ENCODE measurements around the gene ATAT1. TPM values are rescaled to one million over a fixed set of nuclear protein-coding genes. Genes with fewer than 3 reads are reported as not detected.
A peak's percentile ranks its signal among the peaks of the same experiment; 100 is the strongest.
"Not testable (repeated sequence)": the region's sequence is repeated elsewhere in the genome, so short reads cannot be mapped to it uniquely, and the experiment has no call there.

Gene ATAT1
- total RNA-seq, 4 donors from 2014 or later, result 1.9 to 7.8 (median 5.6) TPM

DNA sequence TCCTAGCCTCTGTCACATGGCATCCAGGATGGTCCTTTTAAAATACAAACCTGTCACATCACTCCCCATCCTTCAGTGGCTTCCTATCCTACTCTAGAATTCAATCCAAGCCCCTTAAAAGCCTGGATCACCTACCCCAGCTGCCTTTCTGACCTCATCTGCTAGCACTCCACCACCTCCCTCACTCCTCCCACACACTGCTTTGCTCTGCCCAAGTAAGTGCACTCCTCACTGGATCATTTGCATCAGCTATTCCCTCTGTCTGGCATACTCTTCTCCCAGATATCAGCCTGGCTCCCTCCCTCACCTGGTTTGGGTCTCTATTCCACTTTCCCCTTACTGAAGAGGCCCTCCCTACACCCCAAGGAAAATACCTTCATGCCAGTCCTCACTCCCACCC, 30.8 kb downstream of the ATAT1 start:
- H3K4me3 ChIP-seq (ENCODE audit: low read depth, poor library complexity, severe bottlenecking), result no peak overlapping the region

DNA sequence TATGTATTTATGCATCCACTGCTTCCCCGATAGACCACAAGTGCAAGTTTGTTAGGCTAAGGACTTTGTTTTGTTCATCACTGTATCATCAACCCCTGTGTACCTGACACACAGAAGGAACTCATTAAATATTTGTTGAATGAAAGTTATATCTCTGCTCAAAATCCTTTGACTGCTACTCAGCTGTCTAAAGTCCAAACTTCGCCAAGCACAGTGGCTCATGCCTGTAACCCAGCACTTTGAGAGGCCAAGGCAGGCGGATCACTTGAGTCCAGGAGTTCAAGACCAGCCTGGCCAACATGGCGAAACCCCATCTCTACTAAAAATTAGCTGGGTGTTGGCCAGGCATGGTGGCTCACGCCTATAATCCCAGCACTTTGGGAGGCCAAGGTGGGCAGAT, 31.2 kb downstream of the ATAT1 start:
- H3K4me3 ChIP-seq (ENCODE audit: low read depth, poor library complexity, severe bottlenecking); DNase-seq (ENCODE audit: low spot score in 2 of 2); intact Hi-C loops (cut with DNase I; ENCODE audit: low total_unique reads): not testable (repeated sequence)
- 96 to 97% methylated on average over 5 of the region's 5 CpGs for WGBS, 2 donors

More for the DNA sequence above, 30.8 kb downstream of the ATAT1 start:
- no peak for DNase-seq (ENCODE audit: low spot score in 2 of 2)
- TF ChIP-seq POLR2A (IDR thresholded peaks at IDR 0.05), result no peak
- TF ChIP-seq, protein P1, sequence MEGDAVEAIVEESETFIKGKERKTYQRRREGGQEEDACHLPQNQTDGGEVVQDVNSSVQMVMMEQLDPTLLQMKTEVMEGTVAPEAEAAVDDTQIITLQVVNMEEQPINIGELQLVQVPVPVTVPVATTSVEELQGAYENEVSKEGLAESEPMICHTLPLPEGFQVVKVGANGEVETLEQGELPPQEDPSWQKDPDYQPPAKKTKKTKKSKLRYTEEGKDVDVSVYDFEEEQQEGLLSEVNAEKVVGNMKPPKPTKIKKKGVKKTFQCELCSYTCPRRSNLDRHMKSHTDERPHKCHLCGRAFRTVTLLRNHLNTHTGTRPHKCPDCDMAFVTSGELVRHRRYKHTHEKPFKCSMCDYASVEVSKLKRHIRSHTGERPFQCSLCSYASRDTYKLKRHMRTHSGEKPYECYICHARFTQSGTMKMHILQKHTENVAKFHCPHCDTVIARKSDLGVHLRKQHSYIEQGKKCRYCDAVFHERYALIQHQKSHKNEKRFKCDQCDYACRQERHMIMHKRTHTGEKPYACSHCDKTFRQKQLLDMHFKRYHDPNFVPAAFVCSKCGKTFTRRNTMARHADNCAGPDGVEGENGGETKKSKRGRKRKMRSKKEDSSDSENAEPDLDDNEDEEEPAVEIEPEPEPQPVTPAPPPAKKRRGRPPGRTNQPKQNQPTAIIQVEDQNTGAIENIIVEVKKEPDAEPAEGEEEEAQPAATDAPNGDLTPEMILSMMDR (IDR thresholded peaks at IDR 0.05), result no peak
- intact Hi-C loops (cut with DNase I; ENCODE audit: low total_unique reads), result no loop called here

DNA sequence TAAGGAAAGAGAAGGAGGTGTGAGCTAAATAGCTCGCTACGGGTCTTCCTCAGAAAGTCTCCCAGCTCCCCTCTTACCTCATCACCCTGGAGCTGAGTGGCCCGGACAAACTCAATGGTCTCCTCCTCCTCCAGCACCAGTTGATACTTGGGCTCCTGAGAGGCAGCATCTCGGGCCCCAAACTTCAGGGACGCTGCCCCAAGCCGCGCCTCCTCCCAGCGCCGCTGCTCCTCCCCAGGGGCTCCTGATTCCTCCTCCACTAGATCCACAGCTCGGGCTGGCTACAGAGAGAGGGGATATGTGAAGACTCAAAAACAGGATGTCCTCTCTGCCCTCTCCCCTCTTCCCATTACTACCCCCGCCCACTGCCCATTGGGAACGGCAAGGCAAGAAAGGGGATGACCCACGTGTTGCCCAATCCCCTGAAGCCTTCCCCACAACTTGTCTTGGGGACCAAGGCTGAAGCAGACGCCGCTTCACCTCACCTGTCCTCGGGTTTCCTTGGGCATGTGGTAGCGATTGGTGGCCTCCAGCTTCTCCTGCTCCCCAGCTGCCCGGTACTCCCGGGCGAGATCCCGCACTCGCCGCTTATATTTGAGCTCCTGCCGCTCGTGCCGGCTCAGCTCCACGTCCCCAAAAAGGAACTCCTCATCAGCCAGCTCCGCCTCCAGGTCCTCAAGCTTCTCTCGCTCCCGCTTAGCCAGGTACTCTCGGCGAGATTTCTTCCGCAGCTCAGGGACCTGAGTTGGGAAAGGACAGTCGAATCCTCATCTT, 38.5 kb downstream of the ATAT1 start:
- no peak overlapping the region for H3K4me3 ChIP-seq (ENCODE audit: low read depth, poor library complexity, severe bottlenecking)
- 93 to 95% methylated on average over 34 of the region's 34 CpGs for WGBS, 2 donors
- intact Hi-C loops (cut with DNase I; ENCODE audit: low total_unique reads), result no loop called here
- no peak for DNase-seq (ENCODE audit: low spot score in 2 of 2)
- TF ChIP-seq POLR2A (IDR thresholded peaks at IDR 0.05), result no peak

DNA sequence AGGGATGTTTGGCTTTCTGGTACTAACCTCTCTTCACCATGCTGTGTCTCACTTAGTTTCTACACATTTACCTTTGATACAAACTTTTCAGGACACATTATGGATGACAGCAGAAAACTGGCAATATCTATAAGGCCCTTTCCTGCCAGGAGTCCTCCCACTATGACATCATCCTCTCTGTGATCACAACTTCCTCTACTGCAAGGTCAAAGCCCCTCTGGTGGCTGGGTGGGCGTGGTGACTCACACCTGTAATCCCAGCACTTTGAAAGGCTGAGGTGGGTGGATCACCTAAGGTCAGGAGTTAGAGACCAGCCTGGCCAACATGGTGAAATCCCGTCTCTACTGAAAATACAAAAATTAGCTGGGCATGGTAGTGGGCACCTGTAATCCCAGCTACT, 39.6 kb downstream of the ATAT1 start:
- intact Hi-C loops (cut with DNase I; ENCODE audit: low total_unique reads); DNase-seq (ENCODE audit: low spot score in 2 of 2); H3K4me3 ChIP-seq (ENCODE audit: low read depth, poor library complexity, severe bottlenecking): not testable (repeated sequence)
- WGBS, 2 donors, result 70 to 76% methylated on average over 2 of the region's 2 CpGs

DNA sequence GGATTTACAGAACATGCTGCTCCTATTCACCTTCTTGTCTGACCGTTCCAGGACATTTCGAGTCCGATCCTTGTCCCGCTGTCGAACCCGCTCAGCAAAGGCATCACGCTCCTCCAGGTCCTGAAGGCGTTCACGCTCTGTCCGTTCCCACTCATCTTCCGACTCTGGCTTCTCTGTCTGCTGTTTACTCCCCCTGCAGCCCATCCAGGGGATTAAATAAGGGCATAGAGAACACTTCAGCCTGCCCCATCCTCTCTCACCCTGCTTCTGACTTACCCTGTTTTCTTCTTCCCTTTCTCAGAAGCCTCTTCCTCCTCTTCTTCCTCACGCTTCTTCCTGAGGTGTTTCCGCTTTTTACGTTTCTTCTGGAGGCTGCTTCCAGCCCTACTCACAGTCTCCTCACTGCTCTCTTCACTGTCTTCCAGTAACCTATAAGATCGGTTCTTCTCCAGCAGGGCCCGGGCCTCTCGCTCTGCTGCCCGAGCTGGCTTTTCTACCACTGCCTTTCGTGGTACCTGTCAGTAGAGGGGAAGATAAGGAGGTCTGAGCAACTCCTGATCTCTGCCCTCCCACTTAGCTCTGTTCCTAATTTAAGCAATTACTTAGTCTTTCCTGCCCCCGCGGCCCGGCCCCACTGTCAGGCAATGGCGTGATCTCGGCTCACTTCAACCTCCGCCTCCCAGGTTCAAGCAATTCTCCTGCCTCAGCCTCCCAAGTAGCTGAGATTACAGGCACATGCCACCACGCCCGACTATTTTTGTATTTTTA, 44.3 kb downstream of the ATAT1 start:
- intact Hi-C loops (cut with DNase I; ENCODE audit: low total_unique reads), result no loop called here
- TF ChIP-seq, protein P1 (IDR thresholded peaks at IDR 0.05), result no peak
- no peak for TF ChIP-seq POLR2A (IDR thresholded peaks at IDR 0.05)
- H3K4me3 ChIP-seq (ENCODE audit: low read depth, poor library complexity, severe bottlenecking), result no peak overlapping the region
- DNase-seq (ENCODE audit: low spot score in 2 of 2), result no peak
- 86 to 88% methylated on average over 27 of the region's 27 CpGs for WGBS, 2 donors

DNA sequence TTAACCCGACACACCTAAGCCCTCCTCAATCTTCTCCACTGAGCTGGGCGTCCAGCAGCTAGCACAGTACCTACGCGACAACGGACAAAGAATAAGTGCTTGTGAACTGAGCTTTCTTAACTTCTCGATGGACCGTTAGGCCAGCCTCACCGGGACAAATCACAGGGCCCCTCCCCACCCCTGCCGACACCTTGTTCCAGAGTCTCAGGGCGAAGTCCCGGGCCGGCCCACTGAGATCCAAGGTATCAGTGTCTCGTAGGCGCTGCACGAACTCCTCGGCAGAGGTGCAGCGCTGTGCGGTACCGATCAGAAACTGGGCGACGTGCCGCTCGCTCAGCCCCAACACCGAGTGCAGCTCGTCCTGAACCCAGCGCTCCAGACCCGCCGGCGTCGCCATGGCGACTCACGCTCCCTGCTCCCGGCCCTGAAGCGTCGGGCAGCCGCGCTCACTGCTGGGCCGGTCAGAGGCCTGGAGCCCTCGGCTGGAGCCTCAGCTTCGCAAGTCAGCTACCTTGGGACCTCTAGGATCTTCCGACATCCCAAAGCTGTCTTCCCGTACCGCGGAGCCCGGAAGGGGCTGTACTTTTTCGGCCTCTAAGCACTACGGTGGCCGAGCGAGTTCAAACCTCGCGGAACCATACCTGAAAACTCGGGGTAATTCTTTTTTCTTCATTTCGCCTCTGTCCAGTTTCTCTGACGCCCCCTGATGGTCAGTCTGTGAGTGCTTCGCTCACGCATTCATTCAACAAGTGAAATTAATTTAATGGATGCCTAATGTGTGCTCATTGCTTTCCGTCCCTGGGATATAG, 46.0 kb downstream of the ATAT1 start, which contains the start of gene DHX16:
DHX16 (minus strand) TSS at position 562 of the 809 bp plus-strand sequence; CDS start at position 397, 165 bp downstream.
- peak within 1 kb of the TSS; percentile 88 for H3K4me3 ChIP-seq (ENCODE audit: low read depth, poor library complexity, severe bottlenecking)
- TF ChIP-seq, protein P1 (IDR thresholded peaks at IDR 0.05), result peak in 1 of 3 donors; percentile 39
- TF ChIP-seq POLR2A (IDR thresholded peaks at IDR 0.05), result no peak
- intact Hi-C loops (cut with DNase I; ENCODE audit: low total_unique reads), result no loop called here
- peak; percentile 95 to 99 for DNase-seq (ENCODE audit: low spot score in 2 of 2)
- 1% methylated on average over 50 to 53 of the region's 57 CpGs for whole genome bisulfite sequencing, 2 donors
